GM12864 (cell line): ENCODE data around the gene THSD4.

Experiments used
- DNase-seq: peaks from one replicate; pipeline ENCODE4 v3.0.0-alpha.2; 2011; ENCODE audit warnings: low read depth
- H3K4me3 ChIP-seq: 2 replicates; pipeline ENCODE4 v1.5.1; 2011; ENCODE audit warnings: mild to moderate bottlenecking, low read depth, low read length, control low read depth
- TF ChIP-seq, protein P1 (sequence below): IDR thresholded peaks from 2 replicates; pipeline ENCODE4 v1.5.1; 2011; ENCODE audit warnings: low read depth, mild to moderate bottlenecking, moderate library complexity, low read length, control low read depth, inconsistent platforms; ENCODE audit errors: missing control alignments

Gene THSD4

GRCh38 chr15:71728881-71729280, 613.6 kb downstream of the THSD4 start:
- TF ChIP-seq, protein P1, sequence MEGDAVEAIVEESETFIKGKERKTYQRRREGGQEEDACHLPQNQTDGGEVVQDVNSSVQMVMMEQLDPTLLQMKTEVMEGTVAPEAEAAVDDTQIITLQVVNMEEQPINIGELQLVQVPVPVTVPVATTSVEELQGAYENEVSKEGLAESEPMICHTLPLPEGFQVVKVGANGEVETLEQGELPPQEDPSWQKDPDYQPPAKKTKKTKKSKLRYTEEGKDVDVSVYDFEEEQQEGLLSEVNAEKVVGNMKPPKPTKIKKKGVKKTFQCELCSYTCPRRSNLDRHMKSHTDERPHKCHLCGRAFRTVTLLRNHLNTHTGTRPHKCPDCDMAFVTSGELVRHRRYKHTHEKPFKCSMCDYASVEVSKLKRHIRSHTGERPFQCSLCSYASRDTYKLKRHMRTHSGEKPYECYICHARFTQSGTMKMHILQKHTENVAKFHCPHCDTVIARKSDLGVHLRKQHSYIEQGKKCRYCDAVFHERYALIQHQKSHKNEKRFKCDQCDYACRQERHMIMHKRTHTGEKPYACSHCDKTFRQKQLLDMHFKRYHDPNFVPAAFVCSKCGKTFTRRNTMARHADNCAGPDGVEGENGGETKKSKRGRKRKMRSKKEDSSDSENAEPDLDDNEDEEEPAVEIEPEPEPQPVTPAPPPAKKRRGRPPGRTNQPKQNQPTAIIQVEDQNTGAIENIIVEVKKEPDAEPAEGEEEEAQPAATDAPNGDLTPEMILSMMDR: no peak
- DNase-seq: no peak
- no peak overlapping the region for H3K4me3 ChIP-seq

DNA sequence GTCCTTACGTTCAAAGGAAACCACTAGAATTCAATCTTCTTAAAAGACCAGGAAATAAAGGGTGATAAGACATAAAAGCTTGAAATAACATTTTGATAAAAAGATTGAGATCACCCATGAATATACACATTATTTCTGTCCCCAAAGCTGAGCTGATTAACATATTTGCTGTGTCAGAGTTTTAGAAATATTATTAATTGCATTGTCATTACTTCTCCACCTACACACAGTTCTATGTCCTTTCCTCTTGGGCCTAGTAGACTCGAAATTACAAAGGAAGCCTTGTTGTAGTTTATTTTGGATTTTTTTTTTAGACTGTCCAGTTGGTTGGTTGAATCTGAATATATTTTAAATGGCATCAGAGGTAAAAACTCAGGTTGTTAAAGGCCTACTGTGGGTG, 614.0 kb downstream of the THSD4 start:
- TF ChIP-seq, protein P1: no peak
- no peak overlapping the region for H3K4me3 ChIP-seq
- no peak for DNase-seq

DNA sequence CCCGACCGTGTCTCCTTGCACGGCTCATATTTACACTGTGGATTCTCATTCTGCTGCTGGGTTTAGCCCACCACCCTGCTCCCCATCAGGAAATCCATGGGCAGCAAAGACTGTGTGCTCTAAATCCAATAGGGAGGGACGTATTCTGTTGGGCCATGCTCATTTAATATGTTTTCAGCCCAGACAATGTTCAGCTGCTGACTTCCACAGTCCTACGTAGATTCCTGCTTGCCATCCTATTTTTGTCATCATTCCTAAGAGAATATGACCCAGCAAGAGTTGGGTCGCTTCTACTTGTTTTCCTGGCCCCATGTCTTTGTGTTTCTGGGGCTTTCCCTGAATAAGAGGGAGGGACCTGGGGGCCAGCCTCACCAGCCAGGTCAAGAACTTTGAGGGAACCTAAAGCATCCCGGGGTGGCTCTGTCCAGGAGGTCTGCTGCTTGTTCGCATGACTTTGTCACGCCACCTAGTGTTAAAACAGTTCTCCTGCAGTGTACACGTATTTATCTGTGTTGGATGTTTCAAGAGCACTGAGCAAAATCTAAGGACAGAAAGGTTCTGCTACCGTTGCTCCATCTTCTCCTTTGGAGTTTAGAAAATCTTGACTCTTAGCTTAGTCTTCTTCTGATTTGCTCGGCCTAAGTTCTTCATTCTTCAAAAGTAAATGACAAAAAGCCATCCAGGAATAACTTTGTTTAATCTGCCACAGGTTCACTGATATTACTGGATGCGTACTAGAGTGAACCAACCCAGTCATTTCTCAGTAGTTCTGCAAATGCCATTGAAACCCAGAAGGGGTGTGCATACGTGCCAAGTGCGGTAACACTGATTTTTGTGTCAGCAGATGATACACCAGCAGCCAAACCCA, 615.2 kb downstream of the THSD4 start:
- H3K4me3 ChIP-seq: no peak overlapping the region
- peak; percentile 30 for DNase-seq
- TF ChIP-seq, protein P1: peak; percentile 81

GRCh38 chr15:71732636-71733035, 617.4 kb downstream of the THSD4 start:
- TF ChIP-seq, protein P1: no peak
- H3K4me3 ChIP-seq: no peak overlapping the region

DNA sequence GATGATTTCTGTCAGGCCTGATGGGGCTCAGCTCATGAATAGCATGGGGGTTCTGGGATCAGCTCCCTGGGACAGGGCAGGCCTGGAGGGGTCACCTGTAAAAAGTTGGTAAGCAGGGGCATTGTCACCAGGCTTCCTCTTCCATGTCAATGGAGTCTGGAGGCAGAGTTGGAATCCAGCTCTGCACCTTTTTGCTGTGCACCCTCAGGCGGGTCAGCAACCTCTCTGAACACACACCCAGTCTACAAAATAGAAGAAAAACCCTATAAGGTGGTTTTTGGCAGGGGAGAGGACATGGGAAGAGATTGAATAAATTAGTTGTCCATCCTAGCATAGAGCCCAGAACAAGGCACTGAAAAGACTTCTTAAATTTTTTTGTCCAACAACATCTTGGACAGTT, 617.9 kb downstream of the THSD4 start:
- no peak overlapping the region for H3K4me3 ChIP-seq
- TF ChIP-seq, protein P1: no peak
- no peak for DNase-seq

More at GRCh38 chr15:71732636-71733035, 617.4 kb downstream of the THSD4 start:
- DNase-seq: no peak

DNA sequence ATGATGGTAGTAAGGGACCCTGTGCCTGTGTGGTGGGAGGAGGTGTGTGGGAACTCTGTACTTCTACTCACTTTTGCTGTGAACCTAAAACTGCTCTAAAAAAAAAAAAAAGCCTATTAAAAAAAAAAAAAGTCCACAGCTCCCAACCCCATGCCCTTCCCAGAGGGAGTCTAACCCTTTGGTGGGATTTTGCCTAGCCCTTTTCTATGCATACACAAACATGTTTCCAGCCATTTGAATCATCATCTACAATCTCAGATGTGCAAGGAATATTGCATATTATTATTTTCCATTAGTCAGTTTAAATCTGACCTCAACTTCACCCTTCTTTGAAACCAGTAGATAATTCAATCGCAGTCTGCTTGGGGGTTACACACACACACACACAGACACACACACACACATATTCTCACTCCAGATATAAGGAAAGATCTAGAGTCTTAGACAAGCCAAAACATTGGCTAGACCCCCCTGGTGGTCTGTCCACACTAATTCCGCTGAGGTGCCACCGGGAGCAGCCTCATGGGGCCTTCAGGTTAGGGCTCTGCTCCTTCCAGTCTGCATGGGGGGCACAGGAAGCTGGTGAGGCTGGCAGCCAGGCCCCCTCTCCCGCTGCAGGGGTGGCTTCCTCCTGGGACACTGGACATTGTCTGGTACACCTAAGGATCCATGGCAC, 619.6 kb downstream of the THSD4 start:
- H3K4me3 ChIP-seq: no peak overlapping the region
- no peak for DNase-seq
- TF ChIP-seq, protein P1: no peak
